Ovary (tissue), 3 donors: ENCODE results near the gene POLE.

ENCODE experiments used
- CTCF ChIP-seq, 3 donors: fragments of 450-650 bp in 2 of 3; fragments of 200-600 bp in 1 of 3; IDR thresholded peaks; one replicate each; pipeline versions ENCODE4 v1.5.1 to v1.8.0; 2016 to 2022; ENCODE audit warnings: antibody characterized with exemption in 3 of 3, mild to moderate bottlenecking in 1 of 3
- POLR2A ChIP-seq: fragments of 450-650 bp; IDR thresholded peaks from one replicate; pipeline ENCODE4 v1.6.1; 2017; ENCODE audit warnings: antibody characterized with exemption, mild to moderate bottlenecking, moderate library complexity
- donor health status: DM: no; HTN: no; CAD: no.

GRCh38 chr12:132583736-132584135 lies 103.4 kb downstream of the POLE start:
- TF ChIP-seq CTCF (IDR thresholded peaks at IDR 0.05) (no peak), POLR2A (no peak)
